Pons (tissue), 1 donor: Measurements from ENCODE around the gene RASGEF1B.

ENCODE experiments used
- DNase-seq: peaks from one replicate; pipeline ENCODE4 v3.0.0-alpha.2; 2016; ENCODE audit warnings: low spot score

Gene RASGEF1B

GRCh38 chr4:81471588-81472280, at the start of gene RASGEF1B:
Gene RASGEF1B (minus strand): TSS chr4:81471907. CDS start chr4:81459508, 12,399 bp downstream.
- peak; percentile 93 for DNase-seq

GRCh38 chr4:81519856-81520255, 48.1 kb upstream of the RASGEF1B start:
- no peak for DNase-seq

- no peak for DNase-seq
Observed at GRCh38 chr4:81519427-81519773, 47.7 kb upstream of the RASGEF1B start.

- DNase-seq: no peak
Observed at GRCh38 chr4:81518762-81519426, 47.2 kb upstream of the RASGEF1B start.

GRCh38 chr4:81516241-81516640, 44.5 kb upstream of the RASGEF1B start:
- no peak for DNase-seq

- DNase-seq: no peak
Observed at GRCh38 chr4:81512757-81513501, 41.2 kb upstream of the RASGEF1B start.

GRCh38 chr4:81512001-81512756, 40.5 kb upstream of the RASGEF1B start:
- no peak for DNase-seq

GRCh38 chr4:81510643-81511178, 39.0 kb upstream of the RASGEF1B start:
- DNase-seq: no peak

- no peak for DNase-seq
Observed at GRCh38 chr4:81509822-81510221, 38.1 kb upstream of the RASGEF1B start.

GRCh38 chr4:81509191-81509590, 37.5 kb upstream of the RASGEF1B start:
- DNase-seq: no peak

GRCh38 chr4:81508411-81509185, 36.9 kb upstream of the RASGEF1B start:
- no peak for DNase-seq

GRCh38 chr4:81507530-81507929, 35.8 kb upstream of the RASGEF1B start:
- no peak for DNase-seq

- no peak for DNase-seq
Observed at GRCh38 chr4:81506731-81507130, 35.0 kb upstream of the RASGEF1B start.

- no peak for DNase-seq
Observed at GRCh38 chr4:81505726-81506125, 34.0 kb upstream of the RASGEF1B start.

GRCh38 chr4:81505004-81505598, 33.4 kb upstream of the RASGEF1B start:
- peak; percentile 76 for DNase-seq

- no peak for DNase-seq
Observed at GRCh38 chr4:81504112-81505003, 32.7 kb upstream of the RASGEF1B start.

- DNase-seq: no peak
Observed at GRCh38 chr4:81503586-81503985, 31.9 kb upstream of the RASGEF1B start.

GRCh38 chr4:81502564-81502963, 30.9 kb upstream of the RASGEF1B start:
- DNase-seq: no peak

- DNase-seq: no peak
Observed at GRCh38 chr4:81499840-81500239, 28.1 kb upstream of the RASGEF1B start.
